DOHH2 (cell line): ENCODE results near the gene KCNIP1.

ENCODE experiments used
- H3F3A ChIP-seq: fragments of 200-600 bp; sonication (generic), shearing (Covaris generic); 2 replicates; pipeline ENCODE4 v1.6.0; 2016; ENCODE audit warnings: antibody characterized with exemption, mild to moderate bottlenecking; ENCODE audit not compliant: control insufficient read depth, insufficient read depth
- H3K27ac ChIP-seq: fragments of 200-600 bp; sonication (generic); 2 replicates; pipeline ENCODE4 v1.5.1; 2014; ENCODE audit warnings: low read depth, mild to moderate bottlenecking, low read length, moderate library complexity
- H3K27me3 ChIP-seq: fragments of 200-600 bp; sonication (generic); 2 replicates; pipeline ENCODE4 v1.6.1; 2014; ENCODE audit warnings: mild to moderate bottlenecking, low read length, mixed read lengths; ENCODE audit not compliant: control insufficient read depth
- H3K36me3 ChIP-seq: fragments of 200-600 bp; sonication (generic); 2 replicates; pipeline ENCODE4 v1.6.1; 2014; ENCODE audit warnings: mild to moderate bottlenecking, low read length, moderate library complexity, mixed read lengths; ENCODE audit not compliant: control insufficient read depth
- H3K4me1 ChIP-seq: fragments of 200-600 bp; sonication (generic); 2 replicates; pipeline ENCODE4 v1.6.1; 2014; ENCODE audit warnings: mild to moderate bottlenecking, low read length, mixed read lengths; ENCODE audit not compliant: control insufficient read depth
- H3K4me2 ChIP-seq: fragments of 200-600 bp; sonication (generic); 2 replicates; pipeline ENCODE4 v1.6.0; 2014; ENCODE audit warnings: mild to moderate bottlenecking, low read length, moderate library complexity
- H3K4me3 ChIP-seq: fragments of 200-600 bp; sonication (generic); 2 replicates; pipeline ENCODE4 v1.5.1; 2014; ENCODE audit warnings: mild to moderate bottlenecking, low read length, mixed read lengths
- H3K79me2 ChIP-seq: fragments of 200-600 bp; sonication (generic); 2 replicates; pipeline ENCODE4 v1.6.1; 2014; ENCODE audit warnings: mild to moderate bottlenecking, low read length, mixed read lengths; ENCODE audit not compliant: control insufficient read depth
- H3K9me2 ChIP-seq: fragments of 200-600 bp; sonication (generic); replicated peaks from 2 replicates; pipeline ENCODE4 v1.6.1; 2014; ENCODE audit warnings: mild to moderate bottlenecking, low read length, mixed read lengths; ENCODE audit not compliant: control insufficient read depth
- H3K9me3 ChIP-seq: fragments of 200-600 bp; sonication (generic); 2 replicates; pipeline ENCODE4 v1.6.1; 2014; ENCODE audit warnings: antibody characterized with exemption, low read length, mixed read lengths; ENCODE audit not compliant: control insufficient read depth, insufficient read depth
- H4K20me1 ChIP-seq: fragments of 200-600 bp; sonication (generic); 2 replicates; pipeline ENCODE4 v1.6.0; 2014; ENCODE audit warnings: low read depth, mild to moderate bottlenecking, antibody characterized with exemption, low read length, moderate library complexity; ENCODE audit not compliant: control insufficient read depth, insufficient read depth
- EZH2phosphoT487 ChIP-seq: fragments of 200-600 bp; sonication (generic); IDR thresholded peaks from 2 replicates; pipeline ENCODE4 v1.6.1; 2017; ENCODE audit warnings: borderline replicate concordance, mild to moderate bottlenecking, antibody characterized with exemption, low read length, moderate library complexity, mixed read lengths
- TF ChIP-seq, protein P1 (sequence below): fragments of 200-600 bp; sonication (generic); IDR thresholded peaks from one replicate; pipeline ENCODE4 v1.5.1; 2014; ENCODE audit warnings: antibody characterized with exemption, mild to moderate bottlenecking, low read depth, low read length; ENCODE audit not compliant: poor library complexity, severe bottlenecking

Gene KCNIP1

DNA sequence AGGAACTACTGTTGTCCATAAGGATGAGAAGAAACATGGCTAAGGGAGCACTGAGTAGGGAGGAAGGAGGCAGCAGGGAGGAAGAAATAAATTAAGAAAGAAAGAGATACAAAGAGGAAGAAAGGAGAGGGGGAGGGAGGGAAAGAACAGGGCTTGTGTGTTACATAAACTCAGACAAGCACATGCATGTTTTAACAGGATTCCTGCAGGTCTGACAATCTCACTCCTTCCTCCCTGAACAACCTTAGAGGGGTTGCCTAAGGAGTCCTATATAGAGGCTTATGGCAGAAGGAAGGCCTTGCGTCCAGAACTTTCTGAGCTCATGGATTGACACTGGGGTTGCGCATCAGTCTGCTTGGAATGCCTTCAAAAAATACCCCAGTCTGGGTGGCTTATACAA, 4.2 kb upstream of the KCNIP1 start:
- no peak overlapping the region for H3K4me2 ChIP-seq
- no peaks in the 10 kb centered on the region for H3F3A ChIP-seq
- no peaks in the 10 kb centered on the region for H3K9me3 ChIP-seq
- no peaks in the 10 kb centered on the region for H4K20me1 ChIP-seq
- H3K27ac ChIP-seq, result no peak overlapping the region
- TF ChIP-seq, protein P1, sequence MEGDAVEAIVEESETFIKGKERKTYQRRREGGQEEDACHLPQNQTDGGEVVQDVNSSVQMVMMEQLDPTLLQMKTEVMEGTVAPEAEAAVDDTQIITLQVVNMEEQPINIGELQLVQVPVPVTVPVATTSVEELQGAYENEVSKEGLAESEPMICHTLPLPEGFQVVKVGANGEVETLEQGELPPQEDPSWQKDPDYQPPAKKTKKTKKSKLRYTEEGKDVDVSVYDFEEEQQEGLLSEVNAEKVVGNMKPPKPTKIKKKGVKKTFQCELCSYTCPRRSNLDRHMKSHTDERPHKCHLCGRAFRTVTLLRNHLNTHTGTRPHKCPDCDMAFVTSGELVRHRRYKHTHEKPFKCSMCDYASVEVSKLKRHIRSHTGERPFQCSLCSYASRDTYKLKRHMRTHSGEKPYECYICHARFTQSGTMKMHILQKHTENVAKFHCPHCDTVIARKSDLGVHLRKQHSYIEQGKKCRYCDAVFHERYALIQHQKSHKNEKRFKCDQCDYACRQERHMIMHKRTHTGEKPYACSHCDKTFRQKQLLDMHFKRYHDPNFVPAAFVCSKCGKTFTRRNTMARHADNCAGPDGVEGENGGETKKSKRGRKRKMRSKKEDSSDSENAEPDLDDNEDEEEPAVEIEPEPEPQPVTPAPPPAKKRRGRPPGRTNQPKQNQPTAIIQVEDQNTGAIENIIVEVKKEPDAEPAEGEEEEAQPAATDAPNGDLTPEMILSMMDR, result no peak
- TF ChIP-seq EZH2phosphoT487, result no peak
- no peaks in the 10 kb centered on the region for H3K36me3 ChIP-seq
- no peaks in the 10 kb centered on the region for H3K9me2 ChIP-seq
- no peak overlapping the region for H3K4me3 ChIP-seq
- peaks cover 9% of the 10 kb centered on the region for H3K27me3 ChIP-seq
- H3K79me2 ChIP-seq, result no peaks in the 10 kb centered on the region
- no peaks in the 10 kb centered on the region for H3K4me1 ChIP-seq

DNA sequence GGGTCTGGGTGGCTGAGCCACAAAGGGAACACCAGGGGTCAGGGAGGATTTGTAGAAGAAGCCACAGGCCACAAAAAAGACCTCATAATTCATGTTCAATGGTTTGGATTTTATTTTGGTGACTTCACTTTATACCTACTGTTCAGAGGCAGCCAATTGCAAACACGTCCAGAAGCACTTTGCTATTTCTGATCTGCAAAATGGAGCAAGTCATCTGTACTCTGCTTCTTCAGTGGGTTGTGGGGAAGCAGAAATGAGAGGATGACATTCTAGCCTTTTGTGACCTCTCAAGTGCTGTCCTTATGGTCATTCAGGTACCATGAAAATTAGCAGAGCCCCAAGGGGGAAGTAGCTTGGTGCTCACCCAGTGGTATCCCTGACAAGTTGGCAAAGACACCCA, 2.5 kb upstream of the KCNIP1 start:
- TF ChIP-seq EZH2phosphoT487, result no peak
- TF ChIP-seq, protein P1, result no peak
- H3F3A ChIP-seq, result no peaks in the 10 kb centered on the region
- no peaks in the 10 kb centered on the region for H3K4me1 ChIP-seq

DNA sequence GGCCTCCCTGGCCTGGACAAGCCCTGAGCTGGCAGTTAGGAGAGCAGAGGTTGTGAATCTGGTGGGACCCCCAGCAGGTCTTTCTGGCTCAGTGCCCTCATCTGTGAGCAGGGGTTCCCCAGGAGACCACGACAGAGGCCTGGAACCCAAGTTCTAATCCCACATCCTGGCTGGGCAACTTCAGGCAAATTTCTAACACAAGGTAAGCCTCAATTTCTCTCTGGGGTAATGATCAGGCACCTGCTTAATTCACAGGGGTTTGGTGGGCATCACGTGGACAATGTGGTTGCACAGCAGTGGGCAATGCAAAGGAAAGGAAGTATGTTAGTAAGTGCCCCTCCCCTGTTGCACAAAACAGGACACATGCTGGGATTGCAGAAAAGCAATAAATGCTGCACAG, 1.9 kb upstream of the KCNIP1 start:
- Histone ChIP-seq H3K36me3 (no peaks in the 10 kb centered on the region), H3K79me2 (no peaks in the 10 kb centered on the region), H3K9me2 (no peaks in the 10 kb centered on the region), H4K20me1 (no peaks in the 10 kb centered on the region), H3K4me2 (no peak overlapping the region), H3K27me3 (no peaks in the 10 kb centered on the region), H3K4me1 (no peaks in the 10 kb centered on the region), H3K9me3 (no peaks in the 10 kb centered on the region), H3K27ac (no peak overlapping the region), H3K4me3 (no peak overlapping the region), H3F3A (no peaks in the 10 kb centered on the region)
- TF ChIP-seq EZH2phosphoT487, result no peak
- TF ChIP-seq, protein P1, result no peak

More for the DNA sequence above, 2.5 kb upstream of the KCNIP1 start:
- H3K4me3 ChIP-seq, result no peak overlapping the region
- peaks cover 3% of the 10 kb centered on the region; the same call in 1 of the 2 replicates for H3K27me3 ChIP-seq
- H3K9me3 ChIP-seq, result no peaks in the 10 kb centered on the region
- no peaks in the 10 kb centered on the region for H3K36me3 ChIP-seq
- H4K20me1 ChIP-seq, result no peaks in the 10 kb centered on the region
- H3K27ac ChIP-seq, result no peak overlapping the region
- no peaks in the 10 kb centered on the region for H3K9me2 ChIP-seq
- no peaks in the 10 kb centered on the region for H3K79me2 ChIP-seq
- no peak overlapping the region for H3K4me2 ChIP-seq
